HG03432 (cell line): ENCODE data around the gene SDR42E2.
"Not testable (repeated sequence)": the region's sequence is repeated elsewhere in the genome, so short reads cannot be mapped to it uniquely, and the experiment has no call there.

ENCODE experiments used
- ATAC-seq: cut with Tn5 transposase; IDR thresholded peaks from one replicate; pipeline ENCODE4 v1.9.1; 2021; ENCODE audit warnings: mild to moderate bottlenecking, moderate library complexity; ENCODE audit not compliant: unreplicated experiment

Gene SDR42E2

DNA sequence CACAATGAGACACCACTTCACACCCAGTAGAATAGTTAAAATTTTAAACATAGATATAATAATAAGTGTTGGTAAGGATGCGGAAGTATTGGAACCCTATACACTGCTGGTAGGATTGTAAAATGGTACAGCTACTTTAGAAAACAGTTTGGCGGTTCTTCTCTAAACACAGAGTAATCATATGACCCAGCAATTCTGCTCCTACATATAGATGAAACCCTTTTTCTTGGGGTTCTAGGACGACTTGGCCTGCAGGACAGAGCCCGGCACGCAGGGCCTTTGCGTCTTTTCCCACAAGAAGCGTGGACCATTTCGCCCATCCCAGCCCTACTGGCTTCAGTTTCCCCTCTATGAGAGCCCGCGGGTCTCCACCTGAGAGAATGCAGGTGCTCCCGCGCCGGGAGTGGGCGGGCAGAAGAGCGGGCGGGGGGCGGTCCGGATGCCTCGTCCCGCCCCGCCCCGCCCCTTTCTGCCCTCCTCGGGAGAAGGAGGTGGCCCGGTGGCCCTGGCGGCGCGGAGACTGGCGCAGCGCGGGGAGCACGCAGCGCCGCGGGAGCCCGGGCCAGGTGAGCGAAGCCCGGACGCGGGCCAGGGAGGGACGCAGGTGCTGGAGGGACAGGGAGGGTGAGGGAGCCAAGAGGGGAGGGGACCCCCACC lies at the start of gene SDR42E2:
SDR42E2 (plus strand) TSS at position 508 of the 657 bp plus-strand sequence. CDS start 3,077 bp downstream, outside the sequence.
- ATAC-seq, result no peak

- no peak for ATAC-seq
Observed at GRCh38 chr16:22116095-22116700, 46.1 kb upstream of the SDR42E2 start.

DNA sequence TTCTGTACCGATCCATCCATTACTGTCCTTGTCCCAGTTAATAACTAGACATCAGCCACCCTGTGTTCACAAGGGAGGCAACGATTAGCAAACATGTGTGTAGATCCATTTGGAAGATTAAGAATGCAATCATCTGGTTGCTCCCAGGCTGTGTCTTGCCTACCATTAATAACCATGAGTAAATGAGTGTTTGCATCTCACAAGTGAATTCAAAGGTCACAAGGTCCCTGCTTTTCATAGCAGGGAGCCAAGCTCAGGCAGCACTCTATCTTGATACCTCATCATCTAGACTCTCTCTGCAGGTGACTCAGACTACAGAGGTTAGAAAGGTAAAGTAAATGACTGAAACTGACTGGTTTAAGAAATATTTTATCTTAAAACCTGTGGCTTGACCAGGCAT lies 44.7 kb upstream of the SDR42E2 start:
- no peak for ATAC-seq

- ATAC-seq, result no peak
Observed at GRCh38 chr16:22120440-22120839, 41.9 kb upstream of the SDR42E2 start.

GRCh38 chr16:22122239-22122638 lies 40.1 kb upstream of the SDR42E2 start:
- no peak for ATAC-seq

DNA sequence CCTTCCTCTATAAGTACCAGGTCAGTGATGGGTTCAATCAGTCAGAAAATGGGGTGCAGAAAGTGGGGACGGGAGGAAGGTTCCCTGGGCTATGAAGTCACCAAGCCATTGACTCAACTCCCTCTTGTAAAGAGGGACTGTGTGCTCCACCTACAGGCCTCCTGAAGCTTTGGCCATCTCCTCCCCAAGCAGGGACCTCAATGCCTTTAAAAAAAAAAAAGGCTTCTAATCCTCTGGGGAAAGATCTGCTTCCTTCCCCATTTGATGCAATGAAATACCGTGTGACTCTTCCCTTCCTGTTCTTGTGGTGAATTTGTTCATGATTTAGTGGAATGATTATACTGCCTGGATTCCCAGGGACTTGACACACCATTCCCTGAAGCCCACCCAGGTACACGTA lies 39.2 kb upstream of the SDR42E2 start:
- ATAC-seq, result no peak

DNA sequence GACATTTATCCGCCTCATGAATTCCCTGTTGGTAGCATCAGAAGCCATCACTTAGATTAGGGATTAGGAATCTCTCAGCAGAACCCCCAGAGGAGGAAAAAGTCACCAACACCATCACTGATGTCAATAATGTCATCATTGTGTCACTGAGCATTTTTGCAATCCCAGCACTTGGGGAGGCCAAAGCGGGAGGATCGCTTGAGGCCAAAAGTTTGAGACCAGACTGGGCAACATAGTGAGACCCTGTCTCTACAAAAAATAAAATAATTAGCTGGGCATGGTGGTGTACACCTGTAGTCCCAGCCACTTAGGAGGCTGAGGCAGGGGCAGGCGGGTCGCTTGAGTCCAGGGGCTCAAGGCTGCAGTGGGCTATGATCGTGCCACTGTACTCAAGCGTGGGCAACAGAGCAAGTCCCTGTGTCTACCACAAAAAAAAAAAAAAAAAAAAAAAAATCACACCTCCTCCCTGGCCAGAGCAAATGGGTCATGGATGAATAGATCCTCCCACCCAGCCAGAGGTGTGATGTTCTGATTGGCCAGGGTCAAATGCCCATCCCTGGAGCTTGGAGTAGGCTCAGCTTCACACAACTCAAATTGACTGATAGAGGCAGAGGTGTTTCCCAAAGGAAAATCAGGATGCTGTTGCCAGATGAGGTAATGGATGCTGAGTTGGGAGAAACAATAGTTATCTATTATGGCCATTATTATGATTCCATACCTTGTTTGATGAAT lies 38.4 kb upstream of the SDR42E2 start:
- no peak for ATAC-seq

- ATAC-seq, result no peak
Observed at GRCh38 chr16:22124583-22125284, 37.6 kb upstream of the SDR42E2 start.

DNA sequence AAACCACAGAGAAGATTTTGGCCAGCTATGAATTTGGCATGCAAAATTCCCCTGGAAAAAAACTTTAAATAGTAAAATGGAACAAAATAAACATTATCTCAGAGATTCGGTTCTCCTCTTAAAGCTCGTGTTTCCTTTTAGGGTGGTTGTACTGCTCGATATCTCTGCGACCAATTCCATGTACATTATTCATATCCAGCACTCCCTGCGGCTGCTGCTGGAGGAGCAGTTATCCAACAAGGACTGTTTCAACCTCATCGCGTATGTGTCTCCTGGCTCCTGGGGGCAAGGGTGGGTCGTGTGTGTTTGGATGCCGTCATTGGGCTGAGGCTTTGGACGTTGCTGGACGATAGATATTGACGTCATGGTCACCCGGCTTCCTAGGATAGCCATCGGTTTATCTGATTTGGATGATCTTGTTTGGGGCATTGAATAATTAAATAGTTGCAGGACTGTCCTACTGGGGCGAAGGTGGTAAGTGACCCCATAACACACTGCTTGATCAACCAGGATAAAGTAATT lies 36.2 kb upstream of the SDR42E2 start:
- no peak for ATAC-seq

- ATAC-seq, result not testable (repeated sequence)
Observed at GRCh38 chr16:22128537-22128936, 33.8 kb upstream of the SDR42E2 start.

DNA sequence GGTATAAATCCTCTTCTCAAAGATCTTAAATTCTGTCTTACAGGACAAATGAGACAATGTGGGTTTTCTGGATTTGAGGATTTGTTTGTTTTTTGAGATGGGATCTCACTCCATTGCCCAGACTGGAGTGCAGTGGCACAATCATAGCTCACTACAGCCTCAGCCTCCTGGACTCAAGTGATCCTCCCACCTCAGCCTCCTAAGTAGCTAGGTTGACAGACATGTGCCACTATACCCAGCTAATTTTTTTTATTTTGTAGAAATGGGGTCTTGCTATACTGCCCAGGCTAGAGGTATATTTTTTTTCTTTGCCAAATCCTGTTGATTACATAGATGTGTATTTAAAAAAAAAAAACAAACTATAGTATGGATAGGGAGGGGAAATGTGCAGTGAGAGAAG lies 31.8 kb upstream of the SDR42E2 start:
- ATAC-seq, result no peak

DNA sequence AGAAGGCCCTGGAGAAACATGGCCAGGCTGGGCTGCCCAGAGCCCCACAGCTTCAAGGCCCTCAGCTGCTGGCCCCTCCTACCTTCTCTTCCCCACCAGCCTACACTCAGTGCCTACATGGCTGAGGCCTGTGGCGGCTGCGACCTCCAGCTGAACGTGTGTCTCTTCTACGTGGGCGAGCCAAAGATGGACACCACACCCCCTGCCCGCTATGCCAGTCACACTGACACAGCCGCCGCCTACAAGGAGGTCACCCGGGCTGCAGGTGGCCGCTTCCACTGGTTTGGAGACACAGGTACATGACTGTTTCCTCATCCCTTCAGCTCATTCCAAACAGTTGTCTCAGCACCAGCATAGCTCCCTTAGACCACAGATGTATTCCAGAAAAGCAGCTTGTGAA lies 29.5 kb upstream of the SDR42E2 start:
- ATAC-seq, result no peak

- no peak for ATAC-seq
Observed at GRCh38 chr16:22138482-22138881, 23.8 kb upstream of the SDR42E2 start.

GRCh38 chr16:22139008-22139407 lies 23.3 kb upstream of the SDR42E2 start:
- ATAC-seq, result no peak

DNA sequence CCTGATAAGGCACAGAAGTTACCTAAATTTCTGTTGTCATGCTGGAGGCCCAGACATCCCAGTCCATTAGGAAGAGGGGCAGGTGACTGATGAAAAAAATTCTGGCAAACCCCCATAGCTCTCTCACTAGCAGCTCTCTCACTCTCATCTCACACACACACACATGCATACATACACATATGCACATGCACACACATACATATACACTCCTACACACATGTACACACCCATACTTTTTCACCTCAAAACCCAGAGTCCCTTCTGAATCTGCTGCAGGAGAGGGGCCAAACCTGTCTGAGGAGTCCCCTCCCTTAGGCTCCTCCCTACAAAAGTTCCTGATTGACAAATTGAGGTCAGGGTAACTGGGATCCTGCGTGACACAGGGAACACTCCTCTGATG lies 22.6 kb upstream of the SDR42E2 start:
- no peak for ATAC-seq

DNA sequence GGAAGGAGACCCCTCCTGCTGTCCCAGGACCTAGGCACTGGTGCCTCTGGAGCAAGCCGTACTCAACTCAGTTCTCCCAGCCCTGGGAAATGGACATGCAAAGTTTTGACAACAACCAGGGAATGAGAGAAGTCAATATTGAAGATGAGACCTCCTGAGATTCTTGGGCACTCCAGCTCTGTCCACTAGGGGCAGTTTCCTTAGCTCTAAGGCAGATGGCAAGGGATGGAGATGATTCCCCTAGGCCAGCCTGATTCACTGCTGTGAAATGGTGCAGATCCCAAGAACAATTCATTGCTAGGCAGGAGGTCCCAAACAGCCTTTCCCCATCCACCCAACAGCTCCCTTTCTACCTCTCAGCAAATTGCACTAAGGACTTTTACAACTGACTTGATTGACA lies 20.5 kb upstream of the SDR42E2 start:
- ATAC-seq, result no peak

GRCh38 chr16:22144520-22144919 lies 17.8 kb upstream of the SDR42E2 start:
- no peak for ATAC-seq

DNA sequence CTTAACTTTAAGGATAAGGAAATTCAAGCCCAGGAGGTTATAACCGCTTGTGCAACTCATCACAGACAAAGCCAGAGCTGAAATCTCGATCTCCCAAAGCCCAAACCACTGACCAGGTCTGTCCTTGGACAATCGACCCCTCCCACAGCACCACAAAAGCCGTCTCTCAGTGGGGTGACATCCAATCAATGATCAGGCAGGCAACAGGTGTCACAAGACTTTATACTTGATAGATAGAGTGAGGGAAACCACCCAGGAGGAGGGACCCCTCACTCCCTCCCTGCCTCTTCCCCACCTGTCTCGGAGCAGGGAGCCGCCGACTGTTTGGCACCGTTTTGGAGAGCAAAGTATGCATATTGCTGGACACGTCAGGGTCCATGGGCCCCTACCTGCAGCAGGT lies 14.5 kb upstream of the SDR42E2 start:
- ATAC-seq, result no peak

DNA sequence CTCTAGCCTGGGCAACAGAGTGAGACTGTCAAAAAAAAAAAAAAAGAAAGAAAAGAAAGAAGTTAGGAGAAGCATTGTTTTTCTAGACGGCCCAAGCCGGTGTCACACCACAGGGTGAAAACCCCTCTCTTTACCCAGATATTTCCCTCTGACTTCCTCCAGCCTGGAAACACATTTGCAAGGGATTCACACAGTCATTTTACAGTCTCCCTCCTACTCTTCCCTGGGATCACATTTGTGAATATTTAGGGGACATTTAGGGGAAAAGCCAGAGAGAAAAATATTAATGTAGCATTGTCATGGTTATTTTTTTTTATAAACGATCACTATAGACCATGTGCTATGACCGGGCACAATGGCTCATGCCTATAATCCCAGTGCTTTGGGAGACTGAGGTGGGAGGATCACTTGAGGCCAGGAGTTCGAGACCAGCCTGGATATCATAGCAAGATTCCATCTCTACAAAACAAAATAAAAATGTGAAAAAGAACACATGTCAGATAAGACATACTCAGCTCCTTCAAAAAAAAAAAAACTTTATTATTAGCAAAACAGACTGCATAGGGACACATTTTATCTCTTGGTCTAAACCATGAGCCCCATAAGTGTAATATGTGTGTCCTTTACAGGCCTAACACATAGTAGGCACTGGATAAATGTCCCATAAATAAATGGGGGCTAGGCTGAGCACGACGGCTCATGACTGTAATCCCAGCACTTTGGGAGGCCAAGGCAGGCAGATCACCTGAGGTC lies 10.9 kb upstream of the SDR42E2 start:
- no peak for ATAC-seq

DNA sequence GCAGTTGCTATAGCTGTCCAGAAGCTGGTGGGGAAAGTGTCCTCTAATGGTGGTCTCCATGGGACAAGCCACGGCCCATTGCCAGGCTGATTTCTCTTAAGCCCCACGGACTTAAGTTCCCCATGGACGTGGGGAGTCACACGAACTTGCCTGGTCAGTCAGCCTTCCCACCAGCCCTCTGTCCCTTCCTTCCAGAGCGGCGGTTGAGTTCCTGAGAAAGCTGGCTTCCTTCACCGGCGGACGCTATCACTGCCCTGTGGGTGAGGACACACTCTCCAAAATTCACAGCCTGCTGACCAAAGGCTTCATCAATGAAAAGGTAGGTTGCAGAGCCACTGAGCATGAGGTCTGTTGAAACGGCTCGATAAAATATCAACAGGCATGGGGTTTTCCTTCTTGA lies 10.0 kb upstream of the SDR42E2 start:
- ATAC-seq, result no peak

DNA sequence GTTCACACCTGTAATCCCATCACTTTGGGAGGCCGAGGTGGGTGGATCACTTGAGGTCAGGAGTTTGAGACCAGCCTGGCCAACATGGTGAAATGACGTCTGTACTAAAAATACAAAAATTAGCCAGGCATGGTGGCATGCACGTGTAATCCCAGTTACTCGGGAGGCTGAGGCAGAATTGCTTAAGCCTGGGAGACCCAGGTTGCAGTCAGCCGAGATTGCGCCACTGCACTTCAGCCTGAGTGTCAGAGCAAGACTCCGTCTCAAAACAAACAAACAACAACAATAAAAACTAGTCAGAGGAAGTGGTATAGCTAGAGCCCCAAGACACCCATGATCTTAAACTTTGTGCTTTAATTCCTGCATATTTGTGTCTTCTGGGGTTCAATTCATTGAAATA lies 9.2 kb upstream of the SDR42E2 start:
- not testable (repeated sequence) for ATAC-seq
